ENCODE measurements around the gene TTYH2.

DNA sequence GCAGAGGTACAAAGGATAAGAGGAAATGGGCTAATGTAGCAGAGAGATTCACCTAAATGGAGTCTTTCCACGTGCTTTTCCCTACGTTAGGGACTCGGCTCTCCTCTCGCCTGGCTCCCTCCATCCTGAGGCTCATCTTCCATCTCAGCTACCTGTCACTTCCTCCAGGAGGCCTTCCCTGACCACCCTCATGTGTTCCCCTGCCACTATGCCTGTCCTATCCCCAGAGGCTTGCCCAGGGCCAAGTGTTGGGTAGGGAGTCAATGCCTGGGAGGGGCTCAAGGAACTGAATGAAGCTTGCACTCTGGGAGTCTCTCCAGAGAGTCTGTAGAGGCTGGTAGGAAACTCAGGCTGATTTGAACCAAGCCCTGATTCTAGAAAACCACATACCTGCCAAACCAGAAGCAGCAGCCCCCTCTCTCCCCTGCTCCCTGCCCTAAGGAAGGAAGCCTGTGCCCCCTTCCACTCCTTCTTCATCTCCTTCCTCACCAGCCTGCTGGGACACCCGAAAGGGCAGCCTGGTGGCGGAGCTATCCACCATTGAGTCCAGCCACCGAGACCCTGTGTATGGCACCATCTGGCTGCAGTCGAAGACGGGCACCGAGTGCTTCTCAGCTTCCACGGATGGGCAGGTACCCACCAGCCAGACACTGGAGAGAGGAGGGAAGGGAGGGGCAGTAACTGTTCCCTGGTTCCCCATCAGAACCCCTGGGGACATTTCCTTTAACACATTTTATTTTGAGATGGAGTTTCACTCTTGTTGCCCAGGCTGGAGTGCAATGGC, 86.0 kb downstream of the TTYH2 start:
- TF ChIP-seq, protein P1, sequence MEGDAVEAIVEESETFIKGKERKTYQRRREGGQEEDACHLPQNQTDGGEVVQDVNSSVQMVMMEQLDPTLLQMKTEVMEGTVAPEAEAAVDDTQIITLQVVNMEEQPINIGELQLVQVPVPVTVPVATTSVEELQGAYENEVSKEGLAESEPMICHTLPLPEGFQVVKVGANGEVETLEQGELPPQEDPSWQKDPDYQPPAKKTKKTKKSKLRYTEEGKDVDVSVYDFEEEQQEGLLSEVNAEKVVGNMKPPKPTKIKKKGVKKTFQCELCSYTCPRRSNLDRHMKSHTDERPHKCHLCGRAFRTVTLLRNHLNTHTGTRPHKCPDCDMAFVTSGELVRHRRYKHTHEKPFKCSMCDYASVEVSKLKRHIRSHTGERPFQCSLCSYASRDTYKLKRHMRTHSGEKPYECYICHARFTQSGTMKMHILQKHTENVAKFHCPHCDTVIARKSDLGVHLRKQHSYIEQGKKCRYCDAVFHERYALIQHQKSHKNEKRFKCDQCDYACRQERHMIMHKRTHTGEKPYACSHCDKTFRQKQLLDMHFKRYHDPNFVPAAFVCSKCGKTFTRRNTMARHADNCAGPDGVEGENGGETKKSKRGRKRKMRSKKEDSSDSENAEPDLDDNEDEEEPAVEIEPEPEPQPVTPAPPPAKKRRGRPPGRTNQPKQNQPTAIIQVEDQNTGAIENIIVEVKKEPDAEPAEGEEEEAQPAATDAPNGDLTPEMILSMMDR (conservative IDR thresholded peaks at IDR 0.05; ENCODE audit: low read depth, low read length) = no peak
- TF ChIP-seq CEBPB (IDR thresholded peaks at IDR 0.05; ENCODE audit: low read depth, low read length) = no peak
- no peak for TF ChIP-seq POLR2A (IDR thresholded peaks at IDR 0.05; ENCODE audit: low read depth, low read length)
- no peak for TF ChIP-seq NFE2L2 (IDR thresholded peaks at IDR 0.05; ENCODE audit: low read depth, low read length)
- no peak for TF ChIP-seq RFX5 (IDR thresholded peaks at IDR 0.05; ENCODE audit: low read depth, low read length)
- no peak for TF ChIP-seq FOS (IDR thresholded peaks at IDR 0.05; ENCODE audit: low read depth, low read length)
